H1 (cell line): ENCODE results near the gene TASP1. TPM values are rescaled to one million over a fixed set of nuclear protein-coding genes. Genes with fewer than 3 reads are reported as not detected.

Experiments used
- CTCF ChIA-PET: fragments of 300-600 bp; sonication (Branson Sonifier 250); formaldehyde crosslinking; loops from one replicate; lab custom pipeline; 2021; ENCODE audit not compliant: partially characterized antibody; lab: Charles Lee
- POLR2A ChIA-PET: fragments of 300-600 bp; sonication (Branson Sonifier 250); formaldehyde crosslinking; loops from one replicate; lab custom pipeline; 2021; ENCODE audit warnings: inconsistent platforms; ENCODE audit not compliant: partially characterized antibody; lab: Charles Lee
- DNase-seq, 2 experiments: peaks; one replicate each; pipeline versions ENCODE4 v3.0.0 to v3.0.0-alpha.2; 2010 to 2022; ENCODE audit warnings: low spot score in 2 of 2, low read depth in 1 of 2, mixed read lengths in 1 of 2
- FAIRE-seq: peaks from 2 replicates; lab custom pipeline; 2011; peaks lifted over from hg19 to GRCh38; lab: Jason Lieb, UNC
- H2AFZ ChIP-seq: 2 replicates; pipeline ENCODE4 v1.8.1; 2012; ENCODE audit warnings: low read length, inconsistent platforms
- H2AK5ac ChIP-seq: 2 replicates; pipeline ENCODE4 v1.6.1; 2013; ENCODE audit warnings: low read depth, low read length
- H2BK120ac ChIP-seq: replicated peaks from 2 replicates; pipeline ENCODE3; 2013; ENCODE audit warnings: low read depth, low read length, inconsistent platforms
- H2BK12ac ChIP-seq: 2 replicates; pipeline ENCODE4 v1.6.1; 2013; ENCODE audit warnings: low read depth, low read length
- H2BK15ac ChIP-seq: 2 replicates; pipeline ENCODE4 v1.6.1; 2013; ENCODE audit warnings: low read length
- H2BK20ac ChIP-seq: 2 replicates; pipeline ENCODE4 v1.6.1; 2013; ENCODE audit warnings: low read length
- H2BK5ac ChIP-seq: 2 replicates; pipeline ENCODE4 v1.6.1; 2013; ENCODE audit warnings: low read depth, low read length
- H3K14ac ChIP-seq: 2 replicates; pipeline ENCODE4 v1.6.1; 2013; ENCODE audit warnings: inconsistent platforms; ENCODE audit not compliant: insufficient read length
- H3K18ac ChIP-seq: 2 replicates; pipeline ENCODE4 v1.6.1; 2013; ENCODE audit warnings: low read length; ENCODE audit errors: extremely low read depth
- H3K23ac ChIP-seq: 2 replicates; pipeline ENCODE4 v1.6.1; 2013; ENCODE audit warnings: inconsistent platforms; ENCODE audit not compliant: insufficient read length
- H3K23me2 ChIP-seq: 2 replicates; pipeline ENCODE4 v1.6.1; 2013; ENCODE audit warnings: low read depth, low read length
- H3K27ac ChIP-seq: 2 replicates; pipeline ENCODE4 v1.6.1; 2011; ENCODE audit warnings: low read depth, low read length, inconsistent platforms
- H3K27me3 ChIP-seq, 4 experiments: replicated peaks in 1 of 4; 1 replicate in 1 of 4; 2 replicates in 3 of 4; pipeline versions ENCODE4 v1.6.1 to v1.8.1; 2011 to 2013; ENCODE audit warnings: low read length in 3 of 4, mild to moderate bottlenecking in 3 of 4, inconsistent platforms in 2 of 4, mixed read lengths in 2 of 4, moderate library complexity in 1 of 4; ENCODE audit not compliant: control insufficient read depth in 3 of 4, insufficient read depth in 3 of 4; ENCODE audit errors: extremely low read depth in 1 of 4
- H3K36me3 ChIP-seq, 4 experiments: 2 replicates each; pipeline versions ENCODE4 v1.6.1 to v1.8.1; 2011 to 2013; ENCODE audit warnings: mild to moderate bottlenecking in 4 of 4, low read length in 3 of 4, moderate library complexity in 2 of 4, control low read depth in 1 of 4, inconsistent platforms in 1 of 4; ENCODE audit not compliant: insufficient read depth in 4 of 4, control insufficient read depth in 2 of 4
- H3K4ac ChIP-seq: replicated peaks from 2 replicates; pipeline ENCODE3; 2013; ENCODE audit warnings: low read length, low read depth, mixed read lengths, inconsistent platforms; ENCODE audit not compliant: insufficient read length
- H3K4me1 ChIP-seq, 4 experiments: replicated peaks in 1 of 4; 1 replicate in 1 of 4; 2 replicates in 3 of 4; pipeline versions ENCODE4 v1.6.1 to v1.8.1; 2011 to 2013; ENCODE audit warnings: low read length in 3 of 4, inconsistent platforms in 2 of 4, mixed read lengths in 1 of 4; ENCODE audit not compliant: insufficient read depth in 4 of 4, control insufficient read depth in 3 of 4
- H3K4me2 ChIP-seq, 2 experiments: 2 replicates each; pipeline versions ENCODE4 v1.6.1 to v1.8.1; 2011 to 2013; ENCODE audit warnings: low read depth in 2 of 2, low read length in 2 of 2, control low read depth in 1 of 2, inconsistent platforms in 1 of 2, mild to moderate bottlenecking in 1 of 2; ENCODE audit not compliant: insufficient read depth in 1 of 2
- H3K4me3 ChIP-seq, 4 experiments: fragments of 200-600, 300-600 bp in 1 of 4; sonication (generic), shearing (Covaris generic), sonication (Bioruptor Twin) in 1 of 4; 2 replicates each; pipeline versions ENCODE4 v1.5.1 to v1.8.1; 2011 to 2016; ENCODE audit warnings: low read length in 4 of 4, low read depth in 3 of 4, control low read depth in 2 of 4, inconsistent platforms in 2 of 4, mild to moderate bottlenecking in 2 of 4, mixed read lengths in 1 of 4, moderate library complexity in 1 of 4; ENCODE audit not compliant: insufficient read depth in 2 of 4; ENCODE audit errors: extremely low read depth in 1 of 4
- H3K56ac ChIP-seq: replicated peaks from 2 replicates; pipeline ENCODE3; 2013; ENCODE audit warnings: low read depth, mild to moderate bottlenecking, mixed read lengths, low read length, inconsistent platforms; ENCODE audit not compliant: insufficient read length
- H3K79me1 ChIP-seq: 2 replicates; pipeline ENCODE4 v1.6.1; 2013; ENCODE audit warnings: low read depth, low read length, control low read depth
- H3K79me2 ChIP-seq, 2 experiments: 2 replicates each; pipeline versions ENCODE4 v1.6.1 to v1.8.1; 2012 to 2013; ENCODE audit warnings: low read length in 2 of 2, mild to moderate bottlenecking in 2 of 2, inconsistent platforms in 1 of 2; ENCODE audit not compliant: insufficient read depth in 2 of 2, control insufficient read depth in 1 of 2
- H3K9ac ChIP-seq, 4 experiments: replicated peaks in 1 of 4; 1 replicate in 1 of 4; 2 replicates in 3 of 4; pipeline versions ENCODE4 v1.6.1 to v1.8.1; 2011 to 2013; ENCODE audit warnings: low read depth in 3 of 4, low read length in 3 of 4, control low read depth in 2 of 4, mild to moderate bottlenecking in 2 of 4, moderate library complexity in 2 of 4, inconsistent platforms in 1 of 4; ENCODE audit errors: extremely low read depth in 1 of 4
- H3K9me3 ChIP-seq, 2 experiments: 2 replicates each; pipeline versions ENCODE4 v1.6.1 to v1.8.1; 2012 to 2013; ENCODE audit warnings: mild to moderate bottlenecking in 2 of 2, moderate library complexity in 2 of 2, control low read depth in 1 of 2, inconsistent platforms in 1 of 2, low read depth in 1 of 2, low read length in 1 of 2, mixed read lengths in 1 of 2; ENCODE audit not compliant: insufficient read depth in 2 of 2
- H4K20me1 ChIP-seq, 2 experiments: replicated peaks in 1 of 2; 2 replicates each; pipeline versions ENCODE3 to v1.8.1; 2011 to 2013; ENCODE audit warnings: inconsistent platforms in 2 of 2, low read length in 2 of 2, mild to moderate bottlenecking in 1 of 2; ENCODE audit not compliant: insufficient read depth in 2 of 2, control insufficient read depth in 1 of 2
- H4K5ac ChIP-seq: 2 replicates; pipeline ENCODE4 v1.6.1; 2013; ENCODE audit warnings: low read length, low read depth, mixed read lengths, inconsistent platforms; ENCODE audit not compliant: insufficient read length
- H4K8ac ChIP-seq: 2 replicates; pipeline ENCODE4 v1.8.0; 2013; ENCODE audit warnings: mild to moderate bottlenecking, moderate library complexity, low read length, inconsistent platforms; ENCODE audit not compliant: insufficient read depth; ENCODE audit errors: extremely low read depth
- H4K91ac ChIP-seq: replicated peaks from 2 replicates; pipeline ENCODE3; 2013; ENCODE audit warnings: low read length, mixed read lengths, inconsistent platforms; ENCODE audit not compliant: insufficient read length
- ATF2 ChIP-seq: IDR thresholded peaks from 2 replicates; pipeline ENCODE4 v1.6.1; 2012; ENCODE audit warnings: low read length, inconsistent platforms
- CHD1 ChIP-seq: IDR thresholded peaks from 2 replicates; pipeline ENCODE4 v1.6.1; 2012; ENCODE audit warnings: low read depth, low read length, improper control_type of control experiment
- GTF2F1 ChIP-seq: IDR thresholded peaks from 2 replicates; pipeline ENCODE4 v1.6.1; 2012; ENCODE audit warnings: low read depth, low read length, improper control_type of control experiment, borderline replicate concordance
- JUN ChIP-seq: IDR thresholded peaks from 2 replicates; pipeline ENCODE4 v1.6.1; 2011; ENCODE audit warnings: low read depth, mild to moderate bottlenecking, improper control_type of control experiment, low read length
- KDM4A ChIP-seq: IDR thresholded peaks from one replicate; pipeline ENCODE4 v1.7.1; 2012; ENCODE audit warnings: low read depth, mild to moderate bottlenecking, moderate library complexity, low read length, inconsistent platforms; ENCODE audit not compliant: severe bottlenecking
- NRF1 ChIP-seq: IDR thresholded peaks from 2 replicates; pipeline ENCODE4 v1.6.1; 2011; ENCODE audit warnings: mild to moderate bottlenecking, low read depth, low read length, improper control_type of control experiment
- RFX5 ChIP-seq: IDR thresholded peaks from 2 replicates; pipeline ENCODE4 v1.6.1; 2011; ENCODE audit warnings: low read depth, low read length, improper control_type of control experiment, borderline replicate concordance
- SIN3A ChIP-seq, 2 experiments: IDR thresholded peaks in 1 of 2; conservative IDR thresholded peaks in 1 of 2; 2 replicates each; pipeline ENCODE4 v1.6.1; 2011 to 2012; ENCODE audit warnings: low read length in 2 of 2, improper control_type of control experiment in 1 of 2, low read depth in 1 of 2, mild to moderate bottlenecking in 1 of 2
- SP2 ChIP-seq: IDR thresholded peaks from 2 replicates; pipeline ENCODE4 v1.6.1; 2012; ENCODE audit warnings: mild to moderate bottlenecking, low read length, inconsistent platforms
- SP4 ChIP-seq: IDR thresholded peaks from 2 replicates; pipeline ENCODE4 v1.6.1; 2012; ENCODE audit warnings: low read length, inconsistent platforms
- TAF7 ChIP-seq: optimal IDR thresholded peaks from 2 replicates; pipeline ENCODE3; 2011; ENCODE audit warnings: low read depth, mild to moderate bottlenecking, inconsistent platforms, low read length, moderate library complexity, borderline replicate concordance
- TCF12 ChIP-seq: IDR thresholded peaks from 2 replicates; pipeline ENCODE4 v1.6.1; 2011; ENCODE audit warnings: low read depth, mild to moderate bottlenecking, low read length
- TEAD4 ChIP-seq: IDR thresholded peaks from 2 replicates; pipeline ENCODE4 v1.6.1; 2012; ENCODE audit warnings: low read depth, low read length, inconsistent platforms, mixed read lengths
- WGBS, 2 experiments: shearing (Covaris generic) in 1 of 2; methylation state at CpG; one replicate each; pipeline versions ENCODE4 v1.1.6 to v1.1.7; 2013 to 2015; ENCODE audit warnings: low lambda C conversion rate in 2 of 2, mixed read lengths in 2 of 2, inconsistent platforms in 1 of 2, low coverage in 1 of 2, missing lambda C conversion rate in 1 of 2; ENCODE audit not compliant: insufficient replicate concordance in 2 of 2, insufficient coverage in 1 of 2, insufficient read length in 1 of 2; ENCODE audit errors: extremely low coverage in 1 of 2, missing lambda C conversion rate in 1 of 2; 5-methylcytosine and 5-hydroxymethylcytosine counted together
- polyA plus RNA-seq, 7 experiments: library from polyadenylated mRNA; depleted of rRNA in 3 of 7; stranded (reverse) in 5 of 7; unstranded in 2 of 7; fragments of >200 nt in 5 of 7; fragments of 200-250 nt in 2 of 7; gene quantifications; 1 replicate in 5 of 7; 2 replicates in 1 of 7; 4 replicates in 1 of 7; pipeline versions ENCODE4 v1.2.1 to v1.2.3, GENCODE V29; 2011 to 2013; ENCODE audit warnings: missing spikeins in 2 of 7, mixed read lengths in 2 of 7
- total RNA-seq: library from RNA; stranded (reverse); fragmentation: NEBNext Ultra II Directional; extraction: Animal tissue kit (Norgen Biotek cat#: 25700); gene quantifications from 2 replicates; pipeline ENCODE4 v1.2.1, GENCODE V29; 2021

Gene TASP1
- total and polyA plus RNA-seq, 2 of the 8 experiments (the other 6 are each of a cell fraction or from before 2014, with no cell fraction given) = 4.5 to 10.9 TPM

DNA sequence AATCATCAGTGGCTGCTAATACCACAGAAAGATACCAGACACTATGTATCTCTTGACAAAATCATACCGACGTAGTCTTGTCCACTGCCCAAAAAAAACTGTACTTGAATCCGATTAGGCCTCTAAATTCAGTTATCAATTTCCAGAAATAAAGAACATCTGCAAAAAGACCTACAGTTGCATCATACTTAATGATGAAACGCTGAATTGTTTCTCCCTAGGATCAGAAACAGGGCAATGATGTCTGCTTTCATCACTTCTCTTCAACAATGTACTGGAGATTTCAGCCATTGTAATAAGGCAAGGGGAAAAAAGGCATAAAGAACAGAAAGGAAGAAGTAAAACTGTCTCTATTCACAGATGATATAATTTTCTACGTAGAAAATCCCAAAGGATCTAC is 152.0 kb downstream of the TASP1 start:
- no peaks in the 10 kb centered on the region for H3K27me3 ChIP-seq
- H3K9ac ChIP-seq = no peak overlapping the region
- no peak overlapping the region for H4K5ac ChIP-seq
- no peaks in the 10 kb centered on the region; a peak in 2 of 8 replicates for H3K36me3 ChIP-seq
- WGBS, 2 experiments = 88% methylated on average over 5 of the region's 5 CpGs; no CpG with 5 or more reads in 1 of the 2 experiments
- H2BK120ac ChIP-seq = no peak overlapping the region
- no peak overlapping the region for H2BK12ac ChIP-seq
- peaks cover 0 to 10% (median 1%) of the 10 kb centered on the region in 4 experiments; a peak in 4 of 7 replicates for H3K4me1 ChIP-seq
- no peak overlapping the region for H2BK5ac ChIP-seq
- H3K23me2 ChIP-seq = peaks cover 3% of the 10 kb centered on the region; the same call in 1 of the 2 replicates
- no peak overlapping the region for H2BK20ac ChIP-seq
- no peak overlapping the region for H2BK15ac ChIP-seq
- no peak overlapping the region for H3K4me3 ChIP-seq
- FAIRE-seq (no peak), DNase-seq (no peak)
- H3K79me2 ChIP-seq = no peaks in the 10 kb centered on the region
- H4K8ac ChIP-seq = no peak overlapping the region
- no peaks in the 10 kb centered on the region for H3K9me3 ChIP-seq
- H3K14ac ChIP-seq = no peak overlapping the region
- H4K20me1 ChIP-seq = no peaks in the 10 kb centered on the region
- H3K23ac ChIP-seq = no peak overlapping the region
- H3K4me2 ChIP-seq = no peak overlapping the region
- POLR2A ChIA-PET = no interaction called here
- no peak overlapping the region for H3K4ac ChIP-seq
- no peak overlapping the region for H3K27ac ChIP-seq
- H2AFZ ChIP-seq = no peak overlapping the region
- H3K18ac ChIP-seq = no peak overlapping the region
- H3K79me1 ChIP-seq = no peaks in the 10 kb centered on the region
- H2AK5ac ChIP-seq = no peak overlapping the region
- no peak overlapping the region for H3K56ac ChIP-seq
- CTCF ChIA-PET = no interaction called here
- H4K91ac ChIP-seq = no peak overlapping the region
- TF ChIP-seq CHD1 (no peak), NRF1 (no peak), SP4 (no peak), TEAD4 (no peak), KDM4A (no peak), TAF7 (no peak), JUN (no peak), RFX5 (no peak), SP2 (no peak), TCF12 (no peak), GTF2F1 (no peak), SIN3A (conservative IDR thresholded peaks at IDR 0.05 in 1 of 2, IDR thresholded peaks at IDR 0.05 in 1 of 2; ENCODE audit: low read depth in 1 of 2, low read length in 2 of 2) (no peak), ATF2 (no peak)
